ENCODE results near the gene PNPLA5. TPM values are rescaled to one million over a fixed set of nuclear protein-coding genes. Genes with fewer than 3 reads are reported as not detected.

The PNPLA5 gene
- total RNA-seq, 1 donor from 2014 or later: not detected

DNA sequence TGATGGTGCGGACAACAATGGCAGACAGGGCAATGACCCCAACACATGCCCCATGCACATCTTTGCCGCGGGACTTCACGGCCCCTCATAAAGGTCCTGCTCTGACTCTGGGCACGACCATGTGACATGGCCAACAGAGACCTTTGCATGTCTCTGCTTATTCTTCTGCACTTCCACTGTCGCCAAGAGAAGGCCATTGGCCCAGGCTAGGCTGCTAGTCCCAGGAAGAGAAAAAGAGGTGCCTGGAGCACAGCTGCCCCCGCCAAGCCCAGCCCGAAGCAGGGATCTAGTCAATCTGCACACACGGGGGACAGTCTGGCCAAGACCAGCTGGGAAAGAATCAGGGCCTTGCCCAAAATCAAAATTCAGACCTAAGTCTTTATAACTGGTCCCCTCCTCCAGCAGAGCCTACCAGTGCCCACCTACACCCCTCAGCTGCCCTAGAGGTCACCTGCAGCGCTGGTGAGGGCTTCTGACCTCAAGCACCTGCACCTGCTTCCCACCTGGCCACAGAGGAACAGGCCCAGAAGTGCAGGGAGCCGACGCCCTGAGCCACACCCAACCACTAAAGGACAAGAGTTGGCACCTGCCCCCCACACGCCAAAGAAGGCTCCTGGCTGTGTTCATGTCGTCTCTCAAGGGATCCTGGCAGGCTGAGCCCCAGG is 37.6 kb downstream of the PNPLA5 start:
- H3K4me3 Mint-ChIP-seq: no peak overlapping the region
- intact Hi-C loops (cut with micrococcal nuclease): no loop called here
- H3K36me3 Mint-ChIP-seq (ENCODE audit: low read depth): no peaks in the 10 kb centered on the region
- no peak overlapping the region for H3K27ac Mint-ChIP-seq
- peaks cover 6% of the 10 kb centered on the region for H3K27me3 Mint-ChIP-seq (ENCODE audit: insufficient read depth)
- H3K9me3 Mint-ChIP-seq: no peaks in the 10 kb centered on the region
- no peak for DNase-seq (ENCODE audit: low spot score)
- no peaks in the 10 kb centered on the region for H3K4me1 Mint-ChIP-seq (ENCODE audit: low read depth)

DNA sequence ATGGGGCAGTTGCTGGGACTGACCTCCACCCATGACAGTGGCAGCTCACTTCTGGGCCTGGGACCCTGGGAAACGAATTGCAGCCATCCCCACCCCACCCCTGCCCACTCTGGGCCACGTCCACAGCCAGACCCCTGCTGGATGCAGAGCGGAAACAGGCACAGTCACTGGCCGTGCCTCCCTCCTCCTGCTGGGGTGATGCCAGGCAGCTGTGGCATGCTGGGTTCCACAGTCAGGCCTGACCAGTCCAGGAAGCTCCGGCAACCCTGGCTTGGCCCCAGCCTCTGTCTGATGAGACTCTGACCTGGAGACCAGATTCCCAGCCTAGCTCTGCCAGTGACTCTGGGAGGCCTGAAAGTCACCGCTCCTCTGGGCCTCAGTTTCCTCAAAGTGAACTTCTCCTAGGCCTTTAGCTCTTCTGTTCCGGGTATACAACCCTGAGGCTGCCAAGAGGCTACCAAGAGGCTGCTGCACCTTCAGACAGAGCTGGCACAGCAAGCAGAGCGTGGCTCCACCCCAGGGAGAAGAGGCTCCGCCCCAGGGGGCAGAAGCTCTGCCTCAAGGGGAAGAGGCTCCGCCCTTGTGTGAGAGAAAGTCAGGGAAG is 38.4 kb downstream of the PNPLA5 start:
- no peak for DNase-seq (ENCODE audit: low spot score)
- intact Hi-C loops (cut with micrococcal nuclease): no loop called here
- Mint-ChIP-seq H3K4me3 (no peak overlapping the region), H3K27ac (no peak overlapping the region), H3K9me3 (no peaks in the 10 kb centered on the region), H3K27me3 (ENCODE audit: insufficient read depth) (no peaks in the 10 kb centered on the region), H3K36me3 (ENCODE audit: low read depth) (no peaks in the 10 kb centered on the region), H3K4me1 (ENCODE audit: low read depth) (no peaks in the 10 kb centered on the region)

DNA sequence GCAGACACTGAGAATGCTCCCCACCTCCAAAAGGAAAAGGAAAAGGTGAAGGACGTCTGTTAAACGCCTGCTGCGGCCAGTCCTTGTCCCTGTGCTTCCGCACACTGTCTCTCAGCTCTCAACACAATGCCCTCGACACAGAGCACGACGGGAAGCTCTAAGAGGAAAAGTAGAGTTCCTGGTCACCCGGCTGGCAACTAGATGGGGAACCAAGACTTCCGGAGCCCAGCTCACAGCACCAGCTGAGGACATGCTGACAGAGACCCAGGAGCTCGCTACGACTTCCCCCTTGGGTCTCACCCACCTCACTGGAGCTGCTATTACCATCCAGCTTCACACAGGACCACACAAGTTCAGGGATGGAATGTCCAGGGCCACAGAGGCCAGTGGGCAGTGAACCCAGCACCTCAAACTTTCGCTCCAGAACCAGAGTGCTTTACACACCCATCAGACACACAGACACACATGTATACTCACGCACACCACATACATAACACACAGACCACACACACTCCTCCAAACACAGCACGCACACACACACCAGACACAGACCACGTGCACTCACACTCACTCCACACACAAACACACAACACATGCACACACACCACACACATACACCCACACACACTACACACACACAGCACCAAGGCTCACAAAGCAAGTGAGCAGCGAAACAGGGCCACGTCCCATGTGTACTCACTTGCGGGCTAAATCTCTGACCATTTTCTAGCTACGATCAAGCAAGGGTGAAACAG is 39.1 kb downstream of the PNPLA5 start:
- no peak overlapping the region for H3K27ac Mint-ChIP-seq
- no peak for DNase-seq (ENCODE audit: low spot score)
- H3K36me3 Mint-ChIP-seq (ENCODE audit: low read depth): no peaks in the 10 kb centered on the region
- no peaks in the 10 kb centered on the region for H3K4me1 Mint-ChIP-seq (ENCODE audit: low read depth)
- H3K4me3 Mint-ChIP-seq: no peak overlapping the region
- no peaks in the 10 kb centered on the region for H3K9me3 Mint-ChIP-seq
- no peaks in the 10 kb centered on the region for H3K27me3 Mint-ChIP-seq (ENCODE audit: insufficient read depth)
- intact Hi-C loops (cut with micrococcal nuclease): no loop called here

DNA sequence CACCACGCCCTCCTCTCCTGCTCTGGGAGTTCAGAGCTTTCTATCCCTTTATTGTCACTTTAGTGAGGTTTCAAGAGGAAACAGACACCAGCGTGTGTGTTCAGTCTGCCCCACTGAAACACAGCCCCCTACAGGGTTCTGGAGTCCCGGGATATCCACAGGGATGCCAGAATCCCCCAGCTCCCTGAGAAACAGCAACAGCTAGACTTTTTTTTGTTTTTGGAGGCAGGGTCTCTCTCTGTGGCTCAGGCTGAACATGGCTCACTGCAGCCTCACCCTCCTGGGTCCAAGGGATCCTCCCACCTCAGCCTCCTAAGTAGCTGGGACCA is 39.9 kb downstream of the PNPLA5 start:
- DNase-seq (ENCODE audit: low spot score): no peak
- Mint-ChIP-seq H3K4me1 (ENCODE audit: low read depth) (no peaks in the 10 kb centered on the region), H3K4me3 (no peak overlapping the region), H3K27ac (no peak overlapping the region), H3K27me3 (ENCODE audit: insufficient read depth) (no peaks in the 10 kb centered on the region), H3K36me3 (ENCODE audit: low read depth) (no peaks in the 10 kb centered on the region), H3K9me3 (no peaks in the 10 kb centered on the region)
- intact Hi-C loops (cut with micrococcal nuclease): no loop called here

DNA sequence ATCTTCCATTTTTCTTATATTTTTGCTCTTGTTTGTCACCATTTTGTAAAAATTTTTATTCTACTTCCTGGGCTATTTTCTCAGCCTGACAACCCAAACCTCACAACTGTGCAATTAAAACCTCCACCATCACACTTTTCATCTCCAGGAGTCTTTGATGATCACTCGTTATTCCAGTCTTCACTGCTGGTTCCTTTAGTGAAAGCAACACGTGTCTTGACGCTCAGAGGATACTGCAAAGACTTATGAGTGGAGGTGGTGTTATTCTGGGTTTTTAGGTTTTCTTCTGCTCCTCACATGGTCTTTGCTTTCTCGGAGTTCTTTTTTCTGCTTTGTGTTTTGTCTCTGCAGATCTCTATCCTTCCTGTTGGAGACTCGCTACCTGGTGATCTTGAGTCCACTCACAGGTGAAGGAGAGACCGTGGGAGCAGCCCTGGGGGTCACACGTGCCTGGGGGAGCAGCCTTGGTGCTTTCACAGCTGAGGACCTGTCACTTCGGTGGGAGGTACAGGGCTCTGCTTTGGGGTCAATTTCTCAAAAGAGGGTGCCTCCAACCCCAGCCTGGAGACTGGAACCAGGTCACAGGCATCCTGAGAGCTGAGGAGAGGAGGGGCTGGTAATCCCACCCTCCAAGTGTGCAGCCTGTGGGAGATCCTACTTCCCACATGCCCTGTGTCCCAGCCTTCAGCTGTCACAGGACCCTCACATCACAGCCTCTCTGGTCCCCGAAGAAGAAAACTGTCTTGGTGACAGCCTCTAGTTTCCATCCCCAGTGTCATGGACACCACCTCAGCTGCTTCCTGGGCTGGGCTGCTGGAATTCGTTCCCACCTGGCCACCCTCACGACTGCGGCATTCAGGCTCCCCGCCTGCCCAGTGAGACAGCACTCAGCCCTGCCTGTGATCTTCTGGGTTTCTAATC is 40.5 kb downstream of the PNPLA5 start:
- DNase-seq (ENCODE audit: low spot score): no peak
- Mint-ChIP-seq H3K4me1 (ENCODE audit: low read depth) (no peaks in the 10 kb centered on the region), H3K4me3 (no peak overlapping the region), H3K9me3 (no peaks in the 10 kb centered on the region), H3K27ac (no peak overlapping the region), H3K27me3 (ENCODE audit: insufficient read depth) (no peaks in the 10 kb centered on the region), H3K36me3 (ENCODE audit: low read depth) (no peaks in the 10 kb centered on the region)
- intact Hi-C loops (cut with micrococcal nuclease): no loop called here

DNA sequence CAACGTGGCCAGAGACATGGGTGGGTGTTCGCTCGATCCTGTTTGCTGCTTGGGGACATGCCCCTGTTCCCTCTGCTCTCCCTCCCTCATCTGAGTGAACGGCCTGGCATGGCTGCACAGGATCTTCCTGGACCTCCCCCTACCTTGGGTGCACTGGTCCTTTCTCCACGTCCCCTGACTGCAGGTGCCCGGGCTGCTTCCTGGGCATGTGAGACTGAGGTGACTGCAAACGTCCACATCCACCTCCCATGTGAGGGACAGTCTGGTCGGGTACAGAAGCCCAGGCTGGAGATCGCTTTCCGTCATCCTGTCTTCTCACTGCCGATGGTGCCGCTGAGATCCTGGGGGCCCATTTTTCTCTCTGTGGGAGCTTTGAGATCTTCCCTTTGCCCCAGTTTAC is 41.3 kb downstream of the PNPLA5 start:
- DNase-seq (ENCODE audit: low spot score): no peak
- Mint-ChIP-seq H3K9me3 (no peaks in the 10 kb centered on the region), H3K27me3 (ENCODE audit: insufficient read depth) (no peaks in the 10 kb centered on the region), H3K36me3 (ENCODE audit: low read depth) (no peaks in the 10 kb centered on the region), H3K4me3 (no peak overlapping the region), H3K27ac (no peak overlapping the region), H3K4me1 (ENCODE audit: low read depth) (no peaks in the 10 kb centered on the region)
- intact Hi-C loops (cut with micrococcal nuclease): no loop called here

DNA sequence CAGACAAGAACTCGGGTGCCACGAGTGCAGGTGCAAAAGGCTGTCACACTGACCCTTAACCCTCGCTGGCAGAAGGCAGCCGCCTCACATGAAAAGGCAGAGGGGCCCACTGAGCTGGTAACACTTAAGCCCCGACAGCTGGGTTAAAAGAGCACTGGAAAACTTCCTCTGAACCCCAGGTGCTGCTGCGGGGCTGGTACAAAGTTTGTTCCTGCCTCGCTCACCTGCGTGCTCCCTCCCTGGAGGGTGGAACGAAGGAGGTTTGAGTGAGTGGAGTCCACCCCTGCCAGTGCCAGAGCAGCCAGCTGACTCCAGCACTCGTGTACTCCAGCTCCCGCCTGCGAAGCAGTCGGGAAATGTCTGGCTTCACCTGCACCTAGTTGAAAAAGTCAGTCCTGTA is 42.1 kb downstream of the PNPLA5 start:
- Mint-ChIP-seq H3K4me1 (ENCODE audit: low read depth) (no peaks in the 10 kb centered on the region), H3K27me3 (ENCODE audit: insufficient read depth) (no peaks in the 10 kb centered on the region), H3K36me3 (ENCODE audit: low read depth) (no peaks in the 10 kb centered on the region), H3K27ac (no peak overlapping the region), H3K4me3 (no peak overlapping the region), H3K9me3 (no peaks in the 10 kb centered on the region)
- no peak for DNase-seq (ENCODE audit: low spot score)
- intact Hi-C loops (cut with micrococcal nuclease): no loop called here

DNA sequence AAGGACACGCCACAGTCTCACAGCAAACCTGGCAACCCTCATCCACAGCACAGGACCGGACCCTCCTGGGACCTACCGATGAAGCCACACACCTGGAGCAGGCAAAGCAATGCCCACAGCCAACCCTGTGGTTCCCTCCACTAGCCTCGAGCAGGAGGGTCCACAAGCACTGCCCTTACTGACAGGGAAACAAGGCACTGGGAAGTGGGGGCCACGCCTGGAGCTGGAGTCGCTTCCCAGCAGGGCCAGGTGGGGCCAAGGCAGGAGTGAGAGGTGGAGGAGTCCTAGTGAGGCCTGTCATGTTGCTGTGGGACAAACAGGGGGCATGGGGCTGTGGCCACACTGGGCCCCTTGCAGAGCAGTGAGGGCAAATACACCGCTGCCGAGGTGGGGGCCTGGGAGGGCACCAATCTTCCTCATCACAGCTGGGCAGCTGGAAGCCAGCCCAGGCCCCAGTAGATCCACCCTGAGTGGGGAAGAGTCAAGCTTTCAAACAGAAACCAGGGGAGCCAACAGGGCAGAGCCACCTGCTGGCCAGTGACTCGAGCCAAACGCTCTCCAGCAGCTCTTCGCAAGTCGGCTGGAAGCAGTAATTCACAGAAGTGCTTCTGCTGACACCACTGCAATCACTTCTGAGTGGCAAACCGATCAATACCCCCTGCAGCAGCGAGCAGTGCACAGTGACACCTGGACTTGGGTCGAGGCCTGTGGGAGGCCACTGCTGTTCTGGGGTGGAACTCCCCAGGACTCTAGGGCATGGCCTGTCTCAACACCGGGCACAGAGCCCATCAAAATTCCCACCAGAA is 43.2 kb downstream of the PNPLA5 start:
- Mint-ChIP-seq H3K36me3 (ENCODE audit: low read depth) (no peaks in the 10 kb centered on the region), H3K27me3 (ENCODE audit: insufficient read depth) (no peaks in the 10 kb centered on the region), H3K4me3 (no peak overlapping the region), H3K4me1 (ENCODE audit: low read depth) (no peaks in the 10 kb centered on the region), H3K9me3 (no peaks in the 10 kb centered on the region), H3K27ac (no peak overlapping the region)
- no peak for DNase-seq (ENCODE audit: low spot score)
- intact Hi-C loops (cut with micrococcal nuclease): no loop called here

DNA sequence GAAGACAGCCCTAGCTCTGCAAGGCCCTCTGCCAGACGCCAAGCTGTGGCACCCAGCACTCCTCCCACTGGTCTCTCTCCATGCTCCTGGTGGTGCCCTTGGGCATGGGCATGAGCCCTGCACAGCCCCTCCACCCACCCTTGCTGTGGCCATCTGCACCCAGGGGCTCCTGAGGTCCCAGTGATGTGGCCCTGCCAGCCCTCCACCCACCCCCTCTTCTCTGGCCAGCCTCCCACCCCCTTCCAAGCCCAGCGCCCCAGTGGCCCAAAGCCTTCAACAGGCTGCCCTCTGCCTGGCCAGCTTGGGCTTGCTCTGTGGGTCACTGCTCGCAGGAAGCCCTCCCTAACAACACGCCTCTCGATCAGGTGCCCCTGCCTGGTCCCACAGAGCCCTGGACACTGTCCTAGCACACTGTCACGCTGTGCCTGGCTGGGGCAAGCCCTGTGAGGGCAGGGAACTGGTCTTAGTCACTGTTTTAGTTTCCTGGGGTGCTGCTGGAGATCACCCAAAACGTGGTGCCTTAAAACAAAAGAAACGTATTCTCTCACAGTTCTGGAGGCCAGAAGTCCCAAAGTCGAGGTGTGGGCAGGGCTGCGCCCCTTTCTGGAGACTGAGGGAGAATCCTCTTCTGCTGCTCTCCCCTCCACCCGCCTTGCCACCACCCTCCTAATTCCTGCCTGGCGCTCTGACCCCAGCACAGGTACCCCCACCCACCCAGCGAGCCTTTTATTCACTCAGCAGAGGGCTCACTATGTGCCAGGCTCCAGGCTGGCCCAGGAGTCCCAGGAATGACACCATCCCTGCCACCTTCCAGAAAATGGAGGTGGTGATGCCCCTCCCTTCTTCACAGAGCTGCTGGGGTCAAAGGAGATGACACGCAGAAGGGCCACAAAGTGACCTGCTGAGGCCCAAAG is 44.2 kb downstream of the PNPLA5 start:
- H3K4me3 Mint-ChIP-seq: no peak overlapping the region
- no peak for DNase-seq (ENCODE audit: low spot score)
- intact Hi-C loops (cut with micrococcal nuclease): no loop called here
- no peaks in the 10 kb centered on the region for H3K36me3 Mint-ChIP-seq (ENCODE audit: low read depth)
- no peaks in the 10 kb centered on the region for H3K9me3 Mint-ChIP-seq
- H3K27me3 Mint-ChIP-seq (ENCODE audit: insufficient read depth): no peaks in the 10 kb centered on the region
- no peak overlapping the region for H3K27ac Mint-ChIP-seq
- no peaks in the 10 kb centered on the region for H3K4me1 Mint-ChIP-seq (ENCODE audit: low read depth)

DNA sequence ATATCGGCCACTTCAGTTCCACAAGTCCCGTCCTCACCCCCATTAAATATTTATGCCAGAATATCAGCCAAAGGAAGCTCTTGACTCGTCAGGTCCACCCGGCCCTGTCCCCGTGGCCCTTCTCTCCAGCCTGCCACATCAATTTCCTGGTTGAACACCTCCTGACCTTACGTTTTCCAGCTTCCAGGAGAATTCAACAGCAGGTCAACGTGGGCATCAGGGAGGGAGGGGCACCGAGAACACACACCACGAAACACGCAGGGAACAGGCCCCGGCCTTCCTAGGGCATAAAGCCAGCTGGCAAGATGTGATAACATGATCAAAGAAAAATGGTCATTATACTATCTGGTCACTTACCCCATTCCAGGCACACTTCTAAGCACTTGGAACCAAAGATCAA is 44.8 kb downstream of the PNPLA5 start:
- H3K27me3 Mint-ChIP-seq (ENCODE audit: insufficient read depth): no peaks in the 10 kb centered on the region
- no peaks in the 10 kb centered on the region for H3K36me3 Mint-ChIP-seq (ENCODE audit: low read depth)
- H3K27ac Mint-ChIP-seq: no peak overlapping the region
- H3K9me3 Mint-ChIP-seq: no peaks in the 10 kb centered on the region
- intact Hi-C loops (cut with micrococcal nuclease): no loop called here
- H3K4me3 Mint-ChIP-seq: no peak overlapping the region
- DNase-seq (ENCODE audit: low spot score): no peak
- no peaks in the 10 kb centered on the region for H3K4me1 Mint-ChIP-seq (ENCODE audit: low read depth)

DNA sequence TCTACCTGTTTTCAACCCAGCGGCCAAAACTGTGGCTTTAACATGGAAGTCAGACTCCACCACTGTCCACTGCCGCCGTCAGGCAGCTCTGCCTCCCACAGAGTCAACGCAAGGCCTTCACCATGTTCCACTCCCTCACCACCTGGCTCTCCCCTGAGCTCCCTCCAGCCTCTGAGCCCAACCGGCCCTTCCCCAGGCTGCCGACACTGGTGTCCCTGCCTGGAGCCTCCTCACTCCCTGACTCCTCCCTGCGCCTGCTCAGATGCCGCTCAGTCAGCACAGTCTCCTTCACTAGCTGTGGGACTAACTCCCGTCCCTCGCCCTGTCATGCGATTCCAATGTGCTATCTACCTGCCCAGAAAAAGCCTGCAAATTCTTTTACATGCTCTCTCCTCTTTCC is 45.8 kb downstream of the PNPLA5 start:
- intact Hi-C loops (cut with micrococcal nuclease): no loop called here
- Mint-ChIP-seq H3K4me3 (no peak overlapping the region), H3K27me3 (ENCODE audit: insufficient read depth) (no peaks in the 10 kb centered on the region), H3K36me3 (ENCODE audit: low read depth) (no peaks in the 10 kb centered on the region), H3K4me1 (ENCODE audit: low read depth) (no peaks in the 10 kb centered on the region), H3K27ac (no peak overlapping the region), H3K9me3 (no peaks in the 10 kb centered on the region)
- DNase-seq (ENCODE audit: low spot score): no peak

Data from activated T-helper 1 cell treated with anti-CD3 and anti-CD28 coated beads, Interleukin-12 subunit alpha, Interleukin-12 subunit beta, Interleukin-2, Interleukin-4 antibody, amounts not matched to agents 30 ng/mL and 10 ng/mL and 1 ng/mL, durations not matched to agents 14 hours and 24 hours and 36 hours (primary cell).